ENCODE measurements around the gene LHPP. TPM values are rescaled to one million over a fixed set of nuclear protein-coding genes. Genes with fewer than 3 reads are reported as not detected.

LHPP gene
- total RNA-seq, 1 donor from 2014 or later = 8.4 TPM

DNA sequence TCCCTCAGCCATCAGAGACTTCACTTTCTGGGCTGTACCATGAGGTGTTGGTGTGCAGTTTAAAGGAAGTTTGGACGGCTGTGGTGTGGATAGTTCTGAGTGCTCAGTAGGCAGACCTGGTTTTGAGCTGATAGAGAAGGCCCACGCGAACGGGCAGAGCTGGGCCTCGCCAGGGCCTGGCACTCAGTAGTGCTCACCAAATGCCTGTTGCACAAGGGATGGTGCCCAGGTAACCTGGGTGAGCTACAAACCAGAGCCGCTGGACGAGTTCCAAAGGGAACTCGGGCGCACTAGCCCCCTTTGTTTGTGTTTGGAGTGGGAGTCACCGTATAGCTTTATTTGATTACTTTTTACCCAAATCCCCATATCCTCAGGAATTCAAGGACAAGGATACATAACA lies 95.5 kb downstream of the LHPP start:
- no peaks in the 10 kb centered on the region for H3K27me3 Mint-ChIP-seq (ENCODE audit: low read depth)
- no peak for DNase-seq (ENCODE audit: low spot score)
- H3K4me3 Mint-ChIP-seq (ENCODE audit: low read depth) = no peak overlapping the region
- H3K9me3 Mint-ChIP-seq = peaks cover 4% of the 10 kb centered on the region
- H3K27ac Mint-ChIP-seq = no peak overlapping the region
- H3K36me3 Mint-ChIP-seq (ENCODE audit: low read depth) = no peaks in the 10 kb centered on the region
- no peaks in the 10 kb centered on the region for H3K4me1 Mint-ChIP-seq (ENCODE audit: low read depth)
- intact Hi-C loops (cut with micrococcal nuclease) = no loop called here

DNA sequence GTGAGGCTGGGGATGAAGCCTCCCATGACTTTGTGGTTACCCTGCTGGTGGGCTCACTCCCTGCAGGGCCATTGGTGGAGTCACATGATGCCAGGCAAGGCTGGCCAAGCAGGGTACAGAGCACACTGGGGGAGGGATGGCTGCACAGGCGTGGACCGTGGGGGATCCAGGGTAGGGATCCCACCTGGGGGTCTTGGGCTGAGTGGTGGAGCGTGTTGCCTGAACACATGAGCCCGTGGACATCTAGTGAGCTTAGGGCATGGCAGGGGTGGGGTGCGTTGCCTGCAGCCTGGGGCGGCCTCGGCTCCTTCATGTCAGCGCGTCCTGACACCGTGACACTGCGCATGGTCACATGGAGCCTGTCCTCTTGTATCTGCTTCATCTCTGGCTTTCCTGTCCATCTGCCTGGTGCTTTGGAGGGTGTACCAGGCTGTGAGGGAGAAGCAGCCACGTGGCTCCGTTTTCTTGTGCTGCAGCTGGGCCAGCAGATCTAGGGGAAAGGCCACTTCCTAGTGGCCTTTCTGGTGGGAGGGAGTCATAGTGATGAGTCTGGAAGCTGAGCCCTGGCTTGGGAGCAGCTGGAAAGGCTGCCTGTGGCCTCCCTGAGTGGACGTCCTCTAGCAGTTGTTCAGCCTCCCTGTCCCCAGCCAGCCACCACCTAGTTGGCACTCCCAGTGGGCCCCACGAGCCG lies 96.2 kb downstream of the LHPP start:
- H3K27me3 Mint-ChIP-seq (ENCODE audit: low read depth) = no peaks in the 10 kb centered on the region
- H3K27ac Mint-ChIP-seq = no peak overlapping the region
- H3K4me1 Mint-ChIP-seq (ENCODE audit: low read depth) = no peaks in the 10 kb centered on the region
- no peak overlapping the region for H3K4me3 Mint-ChIP-seq (ENCODE audit: low read depth)
- DNase-seq (ENCODE audit: low spot score) = no peak
- peaks cover 4% of the 10 kb centered on the region for H3K9me3 Mint-ChIP-seq
- intact Hi-C loops (cut with micrococcal nuclease) = no loop called here
- H3K36me3 Mint-ChIP-seq (ENCODE audit: low read depth) = no peaks in the 10 kb centered on the region

DNA sequence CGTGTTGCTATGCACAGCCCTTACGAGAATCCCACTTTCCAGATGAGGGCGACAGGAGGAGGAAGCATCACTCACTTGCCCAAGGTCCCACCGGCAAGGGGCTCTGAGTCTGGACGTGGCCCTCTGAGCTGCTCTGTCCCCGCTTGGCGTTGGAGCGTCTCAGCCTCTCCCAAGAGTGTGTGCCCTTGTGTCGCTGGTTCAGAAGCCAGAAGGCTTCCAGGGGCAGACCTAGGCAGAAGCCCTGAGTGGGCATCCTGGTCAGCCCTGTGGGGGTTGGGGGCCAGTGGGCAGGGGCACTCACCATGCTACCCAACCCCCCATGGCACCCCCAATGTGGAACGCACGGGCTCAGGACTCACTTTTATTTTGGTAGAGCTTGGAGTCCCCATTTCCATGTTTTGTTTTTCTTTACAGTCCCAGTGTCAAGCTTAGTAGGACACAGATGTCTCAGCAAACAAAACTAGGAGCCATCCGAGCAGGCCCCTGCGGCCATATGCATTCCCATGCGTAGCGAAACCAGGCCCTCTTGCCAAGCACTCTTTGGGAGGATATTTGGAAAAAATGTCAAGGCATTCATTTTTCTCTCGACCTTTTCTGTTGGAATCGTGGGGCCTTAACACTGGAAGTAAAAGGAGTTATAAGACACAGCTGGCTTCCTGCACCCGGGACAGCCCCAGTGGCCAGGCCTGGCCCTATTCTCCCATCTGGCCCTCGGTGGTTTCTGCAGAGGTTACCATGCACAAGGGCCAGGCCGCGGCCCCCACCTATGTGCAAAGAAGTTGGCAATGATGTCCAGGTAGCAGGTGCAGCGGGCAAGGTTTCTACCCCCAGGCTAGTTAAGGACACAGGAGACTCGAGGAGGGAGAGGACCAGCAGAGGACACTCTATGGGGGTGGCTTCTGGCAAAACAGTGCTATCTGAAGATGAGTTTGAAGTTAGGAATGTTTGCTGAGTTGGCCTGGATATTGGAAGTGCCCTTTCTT lies 97.0 kb downstream of the LHPP start:
- Mint-ChIP-seq H3K27me3 (ENCODE audit: low read depth) (no peaks in the 10 kb centered on the region), H3K9me3 (peaks cover 4% of the 10 kb centered on the region), H3K4me3 (ENCODE audit: low read depth) (no peak overlapping the region), H3K4me1 (ENCODE audit: low read depth) (no peaks in the 10 kb centered on the region), H3K36me3 (ENCODE audit: low read depth) (no peaks in the 10 kb centered on the region), H3K27ac (no peak overlapping the region)
- DNase-seq (ENCODE audit: low spot score) = no peak
- intact Hi-C loops (cut with micrococcal nuclease) = no loop called here

GRCh38 chr10:124559372-124560132 lies 97.9 kb downstream of the LHPP start:
- no peak overlapping the region for H3K27ac Mint-ChIP-seq
- no peak overlapping the region for H3K4me3 Mint-ChIP-seq (ENCODE audit: low read depth)
- DNase-seq (ENCODE audit: low spot score) = no peak
- no peaks in the 10 kb centered on the region for H3K27me3 Mint-ChIP-seq (ENCODE audit: low read depth)
- no peaks in the 10 kb centered on the region for H3K4me1 Mint-ChIP-seq (ENCODE audit: low read depth)
- intact Hi-C loops (cut with micrococcal nuclease) = no loop called here
- no peaks in the 10 kb centered on the region for H3K36me3 Mint-ChIP-seq (ENCODE audit: low read depth)
- H3K9me3 Mint-ChIP-seq = peaks cover 4% of the 10 kb centered on the region

- Mint-ChIP-seq H3K4me1 (ENCODE audit: low read depth) (no peaks in the 10 kb centered on the region), H3K27ac (no peak overlapping the region), H3K27me3 (ENCODE audit: low read depth) (no peaks in the 10 kb centered on the region), H3K9me3 (peaks cover 4% of the 10 kb centered on the region), H3K36me3 (ENCODE audit: low read depth) (no peaks in the 10 kb centered on the region), H3K4me3 (ENCODE audit: low read depth) (no peak overlapping the region)
- no peak for DNase-seq (ENCODE audit: low spot score)
- intact Hi-C loops (cut with micrococcal nuclease) = no loop called here
Measured at GRCh38 chr10:124560377-124561105, 98.9 kb downstream of the LHPP start.

DNA sequence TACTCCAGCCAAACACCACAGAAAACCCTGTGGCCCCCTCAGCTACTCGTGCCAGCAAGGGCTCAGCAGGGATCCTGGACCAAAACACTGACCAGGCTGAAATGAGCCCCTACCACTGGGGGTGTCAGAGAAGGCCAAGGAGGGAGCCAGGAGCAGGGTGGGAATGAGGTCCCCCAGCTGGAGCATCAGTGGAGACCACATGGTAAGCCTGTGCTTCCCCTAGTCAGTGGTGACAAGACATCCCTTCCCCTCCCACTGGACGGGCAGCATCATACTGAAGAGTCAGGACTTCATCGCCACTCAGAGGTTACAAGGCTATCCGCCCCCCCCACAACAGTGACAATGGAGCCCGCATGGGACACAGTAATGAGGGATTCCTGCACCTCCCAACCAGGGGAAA lies 99.6 kb downstream of the LHPP start:
- H3K27me3 Mint-ChIP-seq (ENCODE audit: low read depth) = no peaks in the 10 kb centered on the region
- intact Hi-C loops (cut with micrococcal nuclease) = no loop called here
- no peaks in the 10 kb centered on the region for H3K4me1 Mint-ChIP-seq (ENCODE audit: low read depth)
- H3K36me3 Mint-ChIP-seq (ENCODE audit: low read depth) = no peaks in the 10 kb centered on the region
- no peak for DNase-seq (ENCODE audit: low spot score)
- H3K9me3 Mint-ChIP-seq = peaks cover 4% of the 10 kb centered on the region
- no peak overlapping the region for H3K27ac Mint-ChIP-seq
- no peak overlapping the region for H3K4me3 Mint-ChIP-seq (ENCODE audit: low read depth)

DNA sequence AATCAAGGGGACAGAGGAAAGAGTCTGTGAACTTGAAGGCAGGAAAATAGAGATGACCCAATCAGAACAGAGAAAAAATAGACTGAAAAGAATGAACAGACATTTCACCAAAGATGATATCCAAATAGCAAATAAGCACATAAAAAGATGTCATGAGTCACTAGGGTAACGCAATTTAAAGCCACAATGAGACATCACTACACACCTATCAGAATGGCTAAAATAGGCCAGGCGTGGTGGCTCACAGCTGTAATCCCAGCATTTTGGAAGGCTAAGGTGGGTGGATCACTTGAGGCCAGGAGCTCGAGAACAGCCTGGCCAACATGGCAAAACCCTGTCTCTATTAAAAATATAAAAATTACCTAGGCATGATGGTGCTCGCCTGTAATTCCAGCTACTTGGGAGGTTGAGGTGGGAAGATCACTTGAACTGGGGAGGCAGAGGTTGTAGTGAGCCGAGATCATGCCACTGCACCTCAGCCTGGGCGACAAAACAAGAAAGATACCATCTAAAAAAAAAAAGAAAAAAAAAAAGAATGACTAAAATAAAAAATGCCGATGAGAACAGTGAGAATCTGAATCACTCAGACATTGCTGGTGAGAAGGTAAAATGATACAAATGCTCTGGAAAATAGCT lies 100.9 kb downstream of the LHPP start:
- DNase-seq (ENCODE audit: low spot score) = no peak
- Mint-ChIP-seq H3K9me3 (peaks cover 4% of the 10 kb centered on the region), H3K4me3 (ENCODE audit: low read depth) (no peak overlapping the region), H3K27me3 (ENCODE audit: low read depth) (no peaks in the 10 kb centered on the region), H3K36me3 (ENCODE audit: low read depth) (no peaks in the 10 kb centered on the region), H3K4me1 (ENCODE audit: low read depth) (no peaks in the 10 kb centered on the region), H3K27ac (no peak overlapping the region)
- intact Hi-C loops (cut with micrococcal nuclease) = no loop called here

DNA sequence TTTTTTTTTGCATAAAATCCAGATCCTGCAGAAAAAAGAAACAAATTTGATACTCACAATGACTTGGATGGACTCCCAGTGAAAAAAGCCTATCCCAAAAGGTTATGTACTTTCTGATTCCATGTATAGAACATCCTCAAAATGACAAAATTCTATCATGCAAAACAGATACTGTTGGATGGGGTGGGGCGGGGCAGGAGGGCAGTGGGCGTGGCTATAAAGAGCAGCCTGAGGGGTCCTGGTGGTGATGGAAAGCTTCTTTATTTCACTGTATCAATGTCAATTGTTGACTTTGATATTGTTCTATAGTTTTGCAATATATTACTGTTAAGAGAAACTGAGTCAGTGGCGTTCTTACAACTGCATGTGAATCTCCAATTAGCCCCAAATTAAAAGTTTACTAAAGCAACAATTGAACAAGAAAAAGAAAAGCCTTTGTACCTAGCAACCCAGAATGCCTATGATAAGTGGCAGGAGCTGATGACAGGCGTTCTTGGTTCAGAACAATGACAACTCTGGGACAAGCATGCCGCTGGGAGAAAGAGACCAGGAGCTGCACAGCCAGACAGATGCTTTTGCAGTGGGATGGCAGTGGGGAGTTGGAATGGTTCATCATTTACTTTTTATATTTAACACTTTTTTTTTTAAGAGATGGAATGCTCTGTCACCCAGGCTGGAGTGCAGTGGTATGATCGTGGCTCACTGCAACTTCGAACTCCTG lies 101.9 kb downstream of the LHPP start:
- Mint-ChIP-seq H3K27me3 (ENCODE audit: low read depth) (no peaks in the 10 kb centered on the region), H3K27ac (no peak overlapping the region), H3K4me1 (ENCODE audit: low read depth) (no peaks in the 10 kb centered on the region), H3K4me3 (ENCODE audit: low read depth) (no peak overlapping the region), H3K9me3 (peaks cover 4% of the 10 kb centered on the region), H3K36me3 (ENCODE audit: low read depth) (no peaks in the 10 kb centered on the region)
- DNase-seq (ENCODE audit: low spot score) = no peak
- intact Hi-C loops (cut with micrococcal nuclease) = no loop called here

DNA sequence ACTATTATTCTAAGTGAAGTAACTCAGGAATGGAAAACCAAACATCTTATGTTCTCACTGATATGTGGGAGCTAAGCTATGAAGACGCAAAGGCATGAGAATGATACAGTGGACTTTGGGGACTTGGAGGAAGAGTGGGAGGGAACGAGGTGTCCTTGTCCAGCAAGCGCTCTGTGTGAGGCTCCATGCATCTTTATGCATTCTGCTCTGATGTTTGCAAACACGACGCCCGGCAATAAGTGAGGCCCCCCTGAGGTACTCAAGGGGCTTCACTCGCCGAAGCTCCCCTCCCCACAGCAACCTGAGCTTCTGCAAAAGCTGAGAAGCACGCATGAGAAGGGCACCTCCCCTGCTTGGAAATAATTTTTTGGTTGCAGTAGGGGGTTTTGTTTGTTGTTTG lies 103.3 kb downstream of the LHPP start:
- no peak for DNase-seq (ENCODE audit: low spot score)
- Mint-ChIP-seq H3K36me3 (ENCODE audit: low read depth) (no peaks in the 10 kb centered on the region), H3K9me3 (peaks cover 4% of the 10 kb centered on the region), H3K4me3 (ENCODE audit: low read depth) (no peak overlapping the region), H3K27ac (no peak overlapping the region), H3K4me1 (ENCODE audit: low read depth) (no peaks in the 10 kb centered on the region), H3K27me3 (ENCODE audit: low read depth) (no peaks in the 10 kb centered on the region)
- intact Hi-C loops (cut with micrococcal nuclease) = no loop called here

GRCh38 chr10:124565565-124566221 lies 104.1 kb downstream of the LHPP start:
- DNase-seq (ENCODE audit: low spot score) = no peak
- Mint-ChIP-seq H3K36me3 (ENCODE audit: low read depth) (no peaks in the 10 kb centered on the region), H3K4me1 (ENCODE audit: low read depth) (no peaks in the 10 kb centered on the region), H3K4me3 (ENCODE audit: low read depth) (no peak overlapping the region), H3K27ac (no peak overlapping the region), H3K9me3 (peaks cover 4% of the 10 kb centered on the region), H3K27me3 (ENCODE audit: low read depth) (no peaks in the 10 kb centered on the region)
- intact Hi-C loops (cut with micrococcal nuclease) = no loop called here

DNA sequence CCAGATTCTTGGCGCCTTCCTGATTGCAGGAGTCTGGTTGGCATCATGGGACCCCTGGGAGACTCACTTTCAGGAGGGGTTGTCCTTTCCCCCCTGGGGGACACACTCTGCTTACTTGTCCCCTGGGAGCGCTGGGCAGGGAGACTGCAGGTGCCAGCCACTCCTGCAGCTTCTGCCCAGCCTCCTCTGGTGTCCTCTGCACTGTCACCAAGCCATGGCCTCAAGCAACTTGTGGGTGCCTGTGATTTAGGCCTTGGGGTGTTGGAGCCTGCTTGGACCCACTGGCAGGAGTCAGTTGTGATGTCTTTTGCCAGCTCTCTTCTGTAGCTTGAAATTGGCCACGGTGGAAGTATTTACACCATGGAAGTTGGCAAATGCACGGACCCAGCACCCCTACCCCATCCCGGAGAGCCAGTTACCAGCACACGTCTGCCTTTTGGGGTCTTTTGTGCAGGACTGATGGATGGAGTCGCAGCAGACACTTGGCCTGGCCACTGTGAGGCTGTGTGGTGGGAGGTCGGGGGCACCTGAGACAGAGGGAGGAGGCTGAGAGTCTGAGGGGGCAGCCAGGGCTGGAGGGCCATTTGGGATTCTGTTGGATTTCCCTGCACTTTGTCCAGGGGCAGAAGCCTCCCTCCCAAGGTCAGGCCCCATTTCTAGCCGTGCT lies 104.7 kb downstream of the LHPP start:
- no peaks in the 10 kb centered on the region for H3K27me3 Mint-ChIP-seq (ENCODE audit: low read depth)
- H3K9me3 Mint-ChIP-seq = peaks cover 3% of the 10 kb centered on the region
- intact Hi-C loops (cut with micrococcal nuclease) = no loop called here
- H3K36me3 Mint-ChIP-seq (ENCODE audit: low read depth) = no peaks in the 10 kb centered on the region
- H3K4me1 Mint-ChIP-seq (ENCODE audit: low read depth) = no peaks in the 10 kb centered on the region
- no peak for DNase-seq (ENCODE audit: low spot score)
- H3K27ac Mint-ChIP-seq = no peak overlapping the region
- no peak overlapping the region for H3K4me3 Mint-ChIP-seq (ENCODE audit: low read depth)
